Amygdala (tissue), 56 donors: ENCODE measurements around the gene TRIO.
"Not testable (repeated sequence)": the region's sequence is repeated elsewhere in the genome, so short reads cannot be mapped to it uniquely, and the experiment has no call there.

Experiments
- DNase-seq, 56 donors: peaks; one replicate each; lab custom pipeline; 2025; lab: John Stamatoyannopoulos, UW

TRIO gene

GRCh38 chr5:14201325-14202045 lies 58.3 kb downstream of the TRIO start:
- no peak for DNase-seq

DNA sequence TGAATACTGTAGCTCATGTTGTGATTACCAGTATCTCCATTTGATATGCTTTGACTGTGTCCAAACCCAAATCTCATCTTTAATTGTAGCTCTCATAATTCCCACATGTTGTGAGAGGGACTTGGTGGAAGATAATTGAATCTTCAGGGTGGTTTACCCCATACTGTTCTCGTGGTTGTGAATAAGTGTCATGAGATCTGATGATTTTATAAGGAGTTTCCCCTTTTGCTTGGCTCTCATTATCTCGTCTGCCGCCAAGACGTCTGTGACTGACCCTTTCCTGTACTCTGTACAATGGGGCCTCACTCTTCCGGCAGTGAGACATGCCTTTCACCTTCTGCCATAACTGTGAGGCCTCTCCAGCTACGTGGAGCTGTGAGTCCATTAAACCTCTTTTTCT lies 59.3 kb downstream of the TRIO start:
- no peak for DNase-seq

- DNase-seq = no peak
Measured at GRCh38 chr5:14204011-14204670, 61.0 kb downstream of the TRIO start.

- DNase-seq = peak in 2 of 56 donors; percentile 17 to 25
Measured at GRCh38 chr5:14204785-14205321, 61.7 kb downstream of the TRIO start.

GRCh38 chr5:14206028-14206725 lies 63.0 kb downstream of the TRIO start:
- no peak for DNase-seq

DNA sequence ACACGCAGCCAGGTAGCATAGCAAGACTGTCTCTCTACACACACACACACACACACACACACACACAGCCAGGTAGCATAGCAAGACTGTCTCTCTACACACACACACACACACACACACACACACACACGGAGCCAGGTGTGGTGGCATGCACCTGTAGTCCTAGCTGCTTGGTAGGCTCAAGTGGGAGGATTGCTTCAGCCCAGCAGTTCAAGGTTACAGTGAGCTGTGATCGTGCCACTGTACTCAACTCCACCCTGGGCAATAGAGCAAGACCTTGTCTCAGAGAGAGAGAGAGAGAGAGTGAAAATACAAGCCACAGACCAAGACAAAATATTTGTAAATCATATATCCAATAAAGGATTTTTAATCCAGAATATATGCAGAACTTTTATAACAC lies 64.3 kb downstream of the TRIO start:
- not testable (repeated sequence) for DNase-seq

DNA sequence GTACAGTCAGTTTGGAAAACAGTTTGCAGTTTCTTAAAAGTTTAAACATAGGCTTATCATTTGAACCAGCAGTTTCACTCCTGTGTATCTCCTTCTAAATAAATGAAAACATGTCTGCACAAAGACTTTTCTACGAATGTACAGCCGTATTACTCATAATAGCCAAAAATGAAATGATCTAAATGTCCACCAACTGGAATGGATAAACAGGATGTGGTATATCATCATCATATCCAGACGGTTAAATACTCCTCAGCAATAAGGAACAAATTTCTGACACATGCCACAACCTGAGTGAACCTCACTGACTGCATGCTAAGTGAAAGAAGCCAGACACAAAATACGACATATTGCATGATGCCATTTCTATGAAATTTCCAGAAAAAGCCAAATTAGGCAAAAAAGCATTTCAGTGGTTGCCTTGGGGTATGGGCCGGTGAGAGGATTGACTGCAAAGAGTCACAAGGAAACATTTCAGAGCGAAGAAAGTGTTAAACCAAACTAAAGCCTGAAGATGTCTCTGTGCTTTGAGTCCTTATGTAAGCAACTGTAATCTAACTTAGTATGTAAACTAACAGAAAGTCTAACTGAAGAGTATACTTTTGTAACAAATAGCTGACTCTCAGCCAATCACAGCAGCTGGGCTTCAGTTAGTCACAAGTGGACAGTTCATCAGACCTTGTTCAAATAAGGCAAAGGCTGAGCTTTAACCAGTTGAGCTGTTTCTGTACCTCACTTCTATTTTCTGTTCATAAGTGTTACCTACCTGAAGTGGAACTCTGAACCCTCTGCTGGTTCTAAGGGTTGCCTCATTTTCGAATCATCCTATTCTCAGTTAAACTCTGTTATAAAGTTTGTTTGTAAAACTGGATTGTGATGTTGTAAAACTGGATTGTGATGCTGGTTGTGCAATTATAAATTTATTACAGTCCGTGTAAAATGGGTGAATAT lies 65.2 kb downstream of the TRIO start:
- DNase-seq = no peak

DNA sequence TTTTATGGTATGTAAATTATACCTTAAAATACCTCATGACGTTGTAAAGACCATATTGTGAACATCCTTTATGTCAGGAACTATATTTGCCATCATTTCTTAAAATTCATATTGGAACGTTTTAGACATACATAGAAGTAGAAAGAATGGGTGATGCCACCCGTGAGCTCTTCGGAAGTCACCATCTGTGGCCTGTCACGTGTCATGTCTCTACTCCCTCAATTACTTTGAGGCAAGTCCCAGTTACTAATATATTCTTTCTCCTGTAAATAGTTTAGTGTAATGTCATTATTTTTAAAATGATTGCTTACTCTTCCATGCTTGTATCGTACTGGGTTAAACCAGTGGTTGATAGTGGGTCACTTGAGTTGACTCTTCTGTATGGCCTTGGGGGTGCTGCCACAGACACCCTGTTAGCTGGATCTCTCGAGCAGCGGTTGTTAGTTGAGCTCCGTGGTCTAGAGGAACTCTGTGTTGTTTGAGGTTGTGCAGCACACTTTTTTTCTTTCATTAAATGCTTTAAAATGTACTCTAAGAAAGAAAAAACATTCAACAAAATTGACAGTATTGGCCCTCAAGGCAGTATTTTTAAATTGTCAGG lies 66.2 kb downstream of the TRIO start:
- DNase-seq = no peak

DNA sequence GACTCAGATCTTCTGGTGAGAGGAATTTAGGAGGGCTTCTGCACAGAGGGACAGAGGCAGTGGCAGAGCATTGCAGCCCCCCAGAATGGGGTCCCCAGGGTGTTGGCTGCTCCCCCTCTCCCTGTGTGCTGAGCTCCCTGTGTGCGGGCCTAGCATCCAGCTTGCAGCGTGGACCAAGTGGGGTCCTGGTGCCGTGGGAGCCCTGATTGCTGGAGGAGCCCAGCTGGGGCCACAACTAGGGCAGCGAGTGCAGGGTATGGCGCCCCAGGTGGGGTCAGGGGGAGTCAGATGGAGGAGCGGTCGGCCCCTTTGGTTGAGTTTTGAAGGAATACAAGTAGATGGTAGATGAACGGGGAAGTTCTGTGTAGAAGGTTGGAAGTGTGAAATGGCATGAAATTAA lies 66.7 kb downstream of the TRIO start:
- no peak for DNase-seq

DNA sequence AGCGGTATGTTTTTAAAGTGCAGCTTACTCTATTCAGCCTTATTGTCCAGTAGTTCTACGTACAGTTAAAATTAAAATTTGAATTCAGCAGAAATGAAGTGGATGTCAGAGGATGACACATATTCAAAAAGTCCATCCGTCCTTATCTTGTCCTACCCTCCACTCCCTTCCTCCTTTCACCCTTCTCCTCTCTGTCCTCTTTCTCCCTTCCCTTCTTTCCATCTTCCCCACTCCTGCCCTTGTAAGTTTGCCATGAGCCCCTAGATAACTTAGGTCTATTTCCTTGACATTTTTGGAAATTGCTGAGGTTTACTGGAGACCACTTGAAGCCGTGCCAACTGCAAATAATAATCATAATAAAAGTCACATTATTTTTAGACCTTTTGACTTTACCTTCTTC lies 67.6 kb downstream of the TRIO start:
- DNase-seq = no peak

- no peak for DNase-seq
Measured at GRCh38 chr5:14211818-14212803, 69.0 kb downstream of the TRIO start.

- DNase-seq = no peak
Measured at GRCh38 chr5:14212838-14213237, 69.7 kb downstream of the TRIO start.

GRCh38 chr5:14213253-14213652 lies 70.1 kb downstream of the TRIO start:
- DNase-seq = no peak

DNA sequence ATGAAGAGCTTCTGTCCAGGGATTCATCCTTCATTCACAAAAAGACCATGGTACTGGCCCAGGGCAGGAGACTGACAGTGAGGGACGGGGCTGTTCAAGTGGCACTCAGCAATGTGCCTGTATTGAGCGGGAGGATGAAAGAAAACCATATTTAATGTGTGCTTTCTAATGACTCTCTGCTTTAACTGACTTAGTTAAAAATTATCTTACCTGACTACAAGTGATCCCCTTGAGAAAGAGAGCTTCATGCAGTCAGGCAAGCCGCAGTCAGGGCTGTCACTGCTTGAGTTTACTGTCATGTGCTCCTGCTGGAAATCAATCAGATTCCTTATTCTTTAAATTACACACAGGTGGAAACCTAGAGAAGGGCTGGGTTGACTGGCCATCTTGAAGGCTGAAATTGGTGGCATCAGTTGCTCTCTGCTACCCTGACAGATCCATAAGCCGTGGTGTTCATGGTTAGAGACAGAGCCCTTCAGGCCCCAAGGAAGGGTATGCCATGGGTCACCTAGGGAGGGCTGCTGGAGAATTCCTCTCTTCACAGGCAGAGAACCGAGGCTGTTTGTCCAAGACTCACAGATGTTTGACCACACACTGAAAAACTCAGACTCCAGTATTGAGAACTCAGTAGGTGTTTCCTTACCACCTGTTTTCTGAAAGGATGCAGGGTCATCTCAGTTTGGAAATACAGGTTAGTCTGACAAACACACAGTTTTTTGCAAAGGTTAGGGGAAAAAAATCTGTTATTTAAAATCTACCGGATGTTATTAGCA lies 70.9 kb downstream of the TRIO start:
- no peak for DNase-seq

DNA sequence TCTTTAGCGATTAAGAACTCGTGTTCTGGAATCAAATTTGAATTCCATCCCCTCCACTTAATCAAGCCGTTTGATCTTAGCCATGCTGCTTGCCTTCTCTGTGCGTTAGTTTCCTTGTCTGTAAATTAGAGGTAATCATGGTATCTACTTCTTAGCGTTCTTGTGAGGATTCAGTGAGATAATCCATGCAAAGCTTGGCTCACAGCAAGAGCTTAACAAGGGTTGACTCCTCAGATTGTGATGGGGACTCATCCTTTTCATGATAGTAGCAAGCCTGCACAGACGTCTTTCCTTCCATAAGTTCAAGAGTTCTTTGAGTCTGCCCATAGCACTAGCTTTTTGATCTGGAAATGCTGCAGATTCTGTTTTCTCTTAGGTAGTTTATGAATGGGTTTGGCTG lies 72.8 kb downstream of the TRIO start:
- DNase-seq = no peak

- no peak for DNase-seq
Measured at GRCh38 chr5:14216372-14216771, 73.2 kb downstream of the TRIO start.

DNA sequence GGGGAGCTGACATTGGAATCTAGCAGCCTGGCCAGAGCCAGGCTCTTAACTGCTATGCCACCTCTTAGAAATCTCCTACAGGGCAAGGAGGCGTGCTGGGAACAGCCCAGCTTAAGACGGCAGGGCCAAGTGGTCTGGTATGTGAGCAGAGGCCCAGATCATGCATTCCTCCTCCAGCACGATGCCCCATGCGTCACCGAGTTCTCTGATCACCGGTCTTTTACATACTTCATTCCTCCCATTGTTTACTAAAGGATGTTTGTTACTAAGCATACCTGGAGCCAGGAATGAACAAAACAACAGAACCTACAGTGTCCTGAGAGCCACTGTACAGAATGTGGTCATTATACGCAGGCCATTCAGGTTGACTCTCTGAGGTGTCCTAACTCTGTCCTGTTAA lies 73.8 kb downstream of the TRIO start:
- no peak for DNase-seq

DNA sequence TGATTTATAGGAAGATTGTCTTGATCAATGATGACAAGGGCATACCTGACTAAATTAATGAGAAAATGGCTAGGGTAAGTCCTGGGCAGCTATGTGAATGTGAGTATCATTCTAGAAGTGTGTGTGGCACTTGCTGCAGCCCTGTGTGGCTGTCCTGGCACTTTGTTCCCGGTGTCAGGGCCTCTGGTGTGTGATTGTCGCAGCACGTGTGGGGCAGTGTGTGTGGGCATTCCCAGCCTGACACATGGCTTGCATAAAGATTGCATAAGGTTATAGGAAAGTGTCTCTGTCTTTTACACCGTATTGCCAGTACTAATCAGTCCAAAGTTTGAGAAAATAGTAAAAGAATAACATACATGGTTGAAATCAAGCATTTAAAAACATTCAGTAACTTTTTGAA lies 74.4 kb downstream of the TRIO start:
- no peak for DNase-seq
